ENCODE results near the gene TYK2.

- no peak for TF ChIP-seq YY1 (IDR thresholded peaks at IDR 0.05)
- TF ChIP-seq EGR1 (IDR thresholded peaks at IDR 0.05; ENCODE audit: low read depth in 2 of 2), result no peak
- no peak for TF ChIP-seq CTCF (IDR thresholded peaks at IDR 0.05; ENCODE audit: low read depth, low read length, missing input control)
- no peak for TF ChIP-seq TAF1 (conservative IDR thresholded peaks at IDR 0.05)
- no peak for TF ChIP-seq RAD21 (IDR thresholded peaks at IDR 0.05)
- no peak for TF ChIP-seq SP1 (IDR thresholded peaks at IDR 0.05)
- TF ChIP-seq GABPA (IDR thresholded peaks at IDR 0.05 in 1 of 2, conservative IDR thresholded peaks at IDR 0.05 in 1 of 2), result no peak
These were observed 58.2 kb downstream of the TYK2 start for GRCh38 chr19:10321874-10322835.

Data from liver (tissue), 3 donors.